GM13977 (cell line): ENCODE data around the gene HBP1.

Experiments
- DNase-seq: peaks from one replicate; pipeline ENCODE4 v3.0.0; 2012; ENCODE audit warnings: low spot score
- in situ Hi-C: fragments of 300-500 bp; cut with MboI; formaldehyde crosslinking; loops from one replicate; pipeline ENCODE4 v1.12.0; 2022; ENCODE audit warnings: low sequenced_read_pairs, low pct_unique_long_range_greater_than_20kb, mixed read lengths, inconsistent platforms; ENCODE audit not compliant: unreplicated experiment
- TF ChIP-seq, protein P1 (sequence below): IDR thresholded peaks from 2 replicates; pipeline ENCODE4 v1.5.1; 2012; ENCODE audit warnings: mild to moderate bottlenecking, control low read depth; ENCODE audit not compliant: insufficient read depth; ENCODE audit errors: extremely low read depth, missing control alignments

The HBP1 gene

DNA sequence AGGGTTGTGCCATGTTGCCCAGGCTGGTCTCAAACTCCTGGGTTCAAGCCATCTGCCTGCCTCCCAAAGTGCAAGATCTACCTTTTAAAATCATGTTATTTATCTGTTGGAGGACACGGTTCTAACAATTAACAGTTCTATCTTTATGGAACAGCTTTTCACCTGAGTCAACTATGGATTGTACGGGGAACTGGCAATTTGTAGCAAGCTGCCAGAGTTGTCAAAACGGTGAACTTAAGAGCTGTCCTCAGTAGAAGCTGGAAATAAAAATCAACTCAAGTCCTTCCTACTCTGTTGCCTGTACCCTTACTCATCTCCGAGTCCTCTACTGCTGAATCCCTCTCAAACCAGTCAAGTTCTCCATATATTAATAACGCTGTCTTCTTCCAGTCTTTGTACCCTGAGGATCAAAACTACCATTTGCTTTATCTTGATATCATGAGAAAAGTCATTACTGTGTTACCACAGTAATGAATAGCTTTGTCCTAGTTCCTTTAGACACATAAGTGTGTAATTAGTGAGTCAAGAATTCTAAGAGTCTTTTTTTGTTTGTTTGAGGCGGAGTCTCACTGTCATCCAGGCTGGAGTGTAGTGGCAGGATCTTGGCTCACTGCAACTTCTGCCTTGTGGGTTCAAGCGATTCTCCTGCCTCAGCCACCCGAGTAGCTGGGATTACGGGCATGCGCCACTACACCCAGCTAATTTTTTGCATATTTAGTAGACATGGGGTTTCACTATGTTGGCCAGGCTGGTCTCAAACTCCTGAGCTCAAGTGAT lies 28.2 kb downstream of the HBP1 start:
- no peak for DNase-seq
- in situ Hi-C loops: loop anchor here (25.0 kb wide), 1 partner anchor 540 kb away; the partner anchor contains the start of gene CBLL1
- TF ChIP-seq, protein P1, sequence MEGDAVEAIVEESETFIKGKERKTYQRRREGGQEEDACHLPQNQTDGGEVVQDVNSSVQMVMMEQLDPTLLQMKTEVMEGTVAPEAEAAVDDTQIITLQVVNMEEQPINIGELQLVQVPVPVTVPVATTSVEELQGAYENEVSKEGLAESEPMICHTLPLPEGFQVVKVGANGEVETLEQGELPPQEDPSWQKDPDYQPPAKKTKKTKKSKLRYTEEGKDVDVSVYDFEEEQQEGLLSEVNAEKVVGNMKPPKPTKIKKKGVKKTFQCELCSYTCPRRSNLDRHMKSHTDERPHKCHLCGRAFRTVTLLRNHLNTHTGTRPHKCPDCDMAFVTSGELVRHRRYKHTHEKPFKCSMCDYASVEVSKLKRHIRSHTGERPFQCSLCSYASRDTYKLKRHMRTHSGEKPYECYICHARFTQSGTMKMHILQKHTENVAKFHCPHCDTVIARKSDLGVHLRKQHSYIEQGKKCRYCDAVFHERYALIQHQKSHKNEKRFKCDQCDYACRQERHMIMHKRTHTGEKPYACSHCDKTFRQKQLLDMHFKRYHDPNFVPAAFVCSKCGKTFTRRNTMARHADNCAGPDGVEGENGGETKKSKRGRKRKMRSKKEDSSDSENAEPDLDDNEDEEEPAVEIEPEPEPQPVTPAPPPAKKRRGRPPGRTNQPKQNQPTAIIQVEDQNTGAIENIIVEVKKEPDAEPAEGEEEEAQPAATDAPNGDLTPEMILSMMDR: no peak

DNA sequence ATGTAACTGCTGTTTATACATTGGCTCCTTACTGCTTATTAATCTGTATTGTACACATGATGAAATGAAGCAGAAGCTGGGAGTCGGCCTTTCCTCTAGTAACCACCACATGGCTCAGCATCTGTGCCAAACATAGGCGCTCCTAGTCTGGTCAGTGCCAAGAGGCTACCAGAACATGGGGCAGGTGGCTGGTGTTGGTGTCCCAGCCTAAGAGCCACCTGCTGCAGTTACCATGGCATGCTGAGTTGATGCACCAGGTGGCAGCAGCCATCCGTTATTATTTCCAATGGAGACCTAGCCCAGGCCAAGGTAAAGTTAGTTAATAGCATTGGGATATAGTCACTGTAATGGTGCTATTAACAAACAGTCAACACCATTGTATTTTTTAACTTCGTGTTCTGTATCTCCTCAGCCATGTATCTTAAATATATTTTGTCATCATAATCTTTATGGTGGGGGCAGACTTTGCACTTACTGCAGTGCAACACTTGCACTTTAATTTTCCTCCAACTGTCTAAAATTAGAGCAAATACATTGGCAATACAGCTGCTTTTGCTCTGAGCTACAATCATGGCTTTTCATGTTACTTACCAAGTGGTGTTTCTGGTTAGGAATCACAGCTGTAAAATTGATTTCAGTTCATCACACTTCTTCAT lies 33.1 kb downstream of the HBP1 start:
- DNase-seq: peak; percentile 39
- TF ChIP-seq, protein P1: peak; percentile 58
- in situ Hi-C loops: no loop called here

- DNase-seq: no peak
- TF ChIP-seq, protein P1: no peak
- in situ Hi-C loops: no loop called here
Measured at GRCh38 chr7:107203607-107204006, 34.8 kb downstream of the HBP1 start.

DNA sequence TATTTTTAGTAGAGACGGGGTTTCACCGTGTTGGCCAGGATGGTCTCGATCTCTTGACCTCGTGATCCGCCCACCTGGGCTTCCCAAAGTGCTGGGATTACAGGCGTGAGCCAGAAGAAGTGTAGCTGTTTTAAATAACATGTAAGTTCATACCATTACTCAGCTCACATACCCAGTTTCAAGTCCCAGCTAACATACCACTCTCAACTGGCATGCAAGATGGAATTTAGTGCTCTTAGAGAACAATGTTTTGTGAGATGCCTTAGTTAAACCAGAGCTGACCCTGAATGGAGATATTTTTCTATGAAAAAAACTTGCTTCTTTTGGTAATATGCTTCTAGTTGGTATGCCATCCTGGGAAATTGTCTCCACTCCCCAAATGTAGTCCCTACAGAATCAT lies 37.3 kb downstream of the HBP1 start:
- no peak for DNase-seq
- in situ Hi-C loops: no loop called here
- TF ChIP-seq, protein P1: no peak

- in situ Hi-C loops: no loop called here
- TF ChIP-seq, protein P1: no peak
- no peak for DNase-seq
Measured at GRCh38 chr7:107206706-107207105, 37.9 kb downstream of the HBP1 start.

GRCh38 chr7:107207459-107207858 lies 38.7 kb downstream of the HBP1 start:
- TF ChIP-seq, protein P1: no peak
- no peak for DNase-seq
- in situ Hi-C loops: no loop called here
